Neural progenitor cell (in vitro differentiated cells): Measurements from ENCODE around the gene MAP2K5. TPM values are rescaled to one million over a fixed set of nuclear protein-coding genes. Genes with fewer than 3 reads are reported as not detected.

ENCODE experiments used
- DNase-seq: peaks from one replicate; pipeline ENCODE4 v3.0.0-alpha.2; 2016; ENCODE audit warnings: low spot score
- H2AFZ ChIP-seq: fragments of 200-600 bp; sonication (generic); replicated peaks from 2 replicates; pipeline ENCODE4 v1.6.1; 2016; ENCODE audit warnings: antibody characterized with exemption
- H3F3A ChIP-seq: fragments of 200-600 bp; sonication (generic); 2 replicates; pipeline ENCODE4 v1.6.1; 2016; ENCODE audit warnings: antibody characterized with exemption, low read depth
- H3K27ac ChIP-seq: fragments of 200-600 bp; sonication (generic); 2 replicates; pipeline ENCODE4 v1.5.1; 2016; ENCODE audit warnings: mild to moderate bottlenecking
- H3K27me3 ChIP-seq: fragments of 200-600 bp; sonication (generic); 2 replicates; pipeline ENCODE4 v1.6.1; 2016; ENCODE audit warnings: mild to moderate bottlenecking, moderate library complexity
- H3K36me3 ChIP-seq: fragments of 200-600 bp; sonication (generic); 2 replicates; pipeline ENCODE4 v1.5.1; 2016
- H3K4me1 ChIP-seq: fragments of 200-600 bp; sonication (generic); 2 replicates; pipeline ENCODE4 v1.6.1; 2016; ENCODE audit warnings: mixed run types
- H3K4me2 ChIP-seq: fragments of 200-600 bp; sonication (generic); 2 replicates; pipeline ENCODE4 v1.6.1; 2016
- H3K4me3 ChIP-seq: fragments of 200-600 bp; sonication (generic); 2 replicates; pipeline ENCODE4 v1.5.1; 2016
- H3K79me2 ChIP-seq: fragments of 200-600 bp; sonication (generic); 2 replicates; pipeline ENCODE4 v1.6.1; 2016; ENCODE audit warnings: low read depth
- H3K9ac ChIP-seq: fragments of 200-600 bp; sonication (generic); 2 replicates; pipeline ENCODE4 v1.6.1; 2016
- H3K9me3 ChIP-seq: fragments of 200-600 bp; sonication (generic); 2 replicates; pipeline ENCODE4 v1.5.1; 2016; ENCODE audit warnings: low read depth
- H4K20me1 ChIP-seq: fragments of 200-600 bp; sonication (generic); 2 replicates; pipeline ENCODE4 v1.6.1; 2016; ENCODE audit warnings: low read depth
- H3K27ac Mint-ChIP-seq: 3 replicates; pipeline ENCODE4 v1.8.0; 2021; ENCODE audit warnings: mixed read lengths
- H3K27me3 Mint-ChIP-seq: 2 replicates; pipeline ENCODE4 v1.8.0; 2022; ENCODE audit warnings: low read depth, mild to moderate bottlenecking, inconsistent platforms, moderate library complexity, mixed read lengths; ENCODE audit not compliant: insufficient read depth
- H3K36me3 Mint-ChIP-seq: 3 replicates; pipeline ENCODE4 v1.8.0; 2021; ENCODE audit warnings: mixed read lengths
- H3K4me1 Mint-ChIP-seq: 3 replicates; pipeline ENCODE4 v1.8.0; 2021; ENCODE audit warnings: mixed read lengths
- H3K4me3 Mint-ChIP-seq: 3 replicates; pipeline ENCODE4 v1.8.0; 2021; ENCODE audit warnings: mild to moderate bottlenecking, moderate library complexity, mixed read lengths
- H3K9me3 Mint-ChIP-seq: 3 replicates; pipeline ENCODE4 v1.8.0; 2020; ENCODE audit warnings: mixed read lengths
- EZH2 ChIP-seq: fragments of 200-600 bp; sonication (generic); IDR thresholded peaks from 2 replicates; pipeline ENCODE4 v1.6.1; 2017; ENCODE audit warnings: antibody characterized with exemption, mild to moderate bottlenecking, moderate library complexity
- EZH2phosphoT487 ChIP-seq: fragments of 200-600 bp; sonication (generic); IDR thresholded peaks from 2 replicates; pipeline ENCODE4 v1.6.1; 2017; ENCODE audit warnings: antibody characterized with exemption
- total RNA-seq: library from RNA; depleted of rRNA; stranded (reverse); fragments of >200 nt; gene quantifications from 2 replicates; pipeline ENCODE4 v1.2.3, GENCODE V29; 2015; ENCODE audit warnings: low replicate concordance
- TF ChIP-seq, protein P1 (sequence below): fragments of 200-600 bp; sonication (generic); IDR thresholded peaks from 2 replicates; pipeline ENCODE4 v1.5.1; 2017; ENCODE audit warnings: antibody characterized with exemption, mild to moderate bottlenecking

Gene MAP2K5
- total RNA-seq, 1 donor from 2014 or later = 17.2 TPM

DNA sequence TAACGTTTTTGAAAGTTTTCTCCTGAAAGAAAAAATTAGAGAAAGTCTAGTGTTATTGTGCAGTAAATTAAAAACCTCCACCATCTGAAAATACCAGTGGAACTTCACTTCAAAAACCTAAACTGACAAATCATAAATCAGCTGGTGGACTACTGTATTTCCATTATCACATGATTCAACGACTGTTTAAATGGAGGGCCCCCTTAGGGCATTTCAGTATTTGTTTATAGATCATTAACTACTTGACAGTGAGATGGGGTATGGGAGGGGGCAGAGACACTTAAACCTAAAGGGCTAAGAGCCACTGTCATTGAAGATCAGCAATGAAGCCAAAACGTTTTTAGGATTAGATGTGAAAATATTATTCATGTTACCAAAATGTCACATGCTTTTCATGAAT, 30.4 kb upstream of the MAP2K5 start:
- TF ChIP-seq EZH2phosphoT487 = no peak
- no peak for TF ChIP-seq EZH2
- TF ChIP-seq, protein P1, sequence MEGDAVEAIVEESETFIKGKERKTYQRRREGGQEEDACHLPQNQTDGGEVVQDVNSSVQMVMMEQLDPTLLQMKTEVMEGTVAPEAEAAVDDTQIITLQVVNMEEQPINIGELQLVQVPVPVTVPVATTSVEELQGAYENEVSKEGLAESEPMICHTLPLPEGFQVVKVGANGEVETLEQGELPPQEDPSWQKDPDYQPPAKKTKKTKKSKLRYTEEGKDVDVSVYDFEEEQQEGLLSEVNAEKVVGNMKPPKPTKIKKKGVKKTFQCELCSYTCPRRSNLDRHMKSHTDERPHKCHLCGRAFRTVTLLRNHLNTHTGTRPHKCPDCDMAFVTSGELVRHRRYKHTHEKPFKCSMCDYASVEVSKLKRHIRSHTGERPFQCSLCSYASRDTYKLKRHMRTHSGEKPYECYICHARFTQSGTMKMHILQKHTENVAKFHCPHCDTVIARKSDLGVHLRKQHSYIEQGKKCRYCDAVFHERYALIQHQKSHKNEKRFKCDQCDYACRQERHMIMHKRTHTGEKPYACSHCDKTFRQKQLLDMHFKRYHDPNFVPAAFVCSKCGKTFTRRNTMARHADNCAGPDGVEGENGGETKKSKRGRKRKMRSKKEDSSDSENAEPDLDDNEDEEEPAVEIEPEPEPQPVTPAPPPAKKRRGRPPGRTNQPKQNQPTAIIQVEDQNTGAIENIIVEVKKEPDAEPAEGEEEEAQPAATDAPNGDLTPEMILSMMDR = no peak
- H3K27me3 ChIP-seq = no peaks in the 10 kb centered on the region
- DNase-seq = no peak
- H3K27me3 Mint-ChIP-seq = peaks cover 4% of the 10 kb centered on the region
- no peak overlapping the region for H3K4me2 ChIP-seq
- no peaks in the 10 kb centered on the region for H3K79me2 ChIP-seq
- no peak overlapping the region for H3K4me3 ChIP-seq
- no peak overlapping the region for H3K27ac Mint-ChIP-seq
- H3K27ac ChIP-seq = no peak overlapping the region
- no peaks in the 10 kb centered on the region for H3K4me1 ChIP-seq
- no peaks in the 10 kb centered on the region for H3K36me3 ChIP-seq
- H3K4me3 Mint-ChIP-seq = no peak overlapping the region
- H2AFZ ChIP-seq = no peak overlapping the region
- no peaks in the 10 kb centered on the region for H4K20me1 ChIP-seq
- H3K4me1 Mint-ChIP-seq = no peaks in the 10 kb centered on the region
- H3K36me3 Mint-ChIP-seq = no peaks in the 10 kb centered on the region
- H3K9me3 Mint-ChIP-seq = no peaks in the 10 kb centered on the region
- no peaks in the 10 kb centered on the region for H3F3A ChIP-seq
- H3K9me3 ChIP-seq = no peaks in the 10 kb centered on the region
- H3K9ac ChIP-seq = no peak overlapping the region

DNA sequence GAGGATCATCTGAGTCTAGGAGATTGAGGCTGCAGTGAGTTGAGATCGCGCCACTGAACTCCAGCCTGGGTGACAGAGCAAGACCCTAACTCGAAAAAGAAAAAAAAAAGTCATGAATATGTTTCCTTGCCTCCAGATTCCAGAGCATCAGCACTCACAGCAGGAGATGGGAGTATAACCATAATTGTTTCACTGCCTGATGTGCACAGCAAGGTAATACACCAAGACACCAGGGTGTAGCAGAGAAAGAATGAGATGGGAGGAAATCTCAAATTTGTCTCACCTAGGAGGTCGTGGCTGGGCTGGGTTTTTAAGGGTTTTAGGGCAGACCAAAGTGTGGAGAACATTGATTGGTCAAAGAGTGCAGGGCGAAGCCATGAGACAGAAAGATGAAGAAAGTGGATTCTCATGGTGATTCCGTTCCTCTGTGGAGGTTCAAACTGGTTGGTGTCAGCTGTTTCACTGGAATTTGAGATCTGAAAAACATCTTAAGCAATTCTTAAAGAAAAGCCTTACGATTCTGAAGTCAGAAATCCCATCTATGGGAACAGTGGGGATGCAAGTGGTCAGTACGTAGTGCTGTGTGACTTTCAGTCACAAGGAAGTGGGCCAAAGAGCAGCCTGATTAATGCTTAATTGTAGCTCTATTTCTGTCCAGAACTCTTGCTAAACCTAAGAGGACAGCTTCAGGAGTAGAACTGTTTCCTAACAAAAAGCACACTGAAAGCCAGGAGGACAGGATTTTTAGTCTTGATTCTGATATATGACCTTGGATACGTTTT, 29.4 kb upstream of the MAP2K5 start:
- H3K27me3 Mint-ChIP-seq = peaks cover 4% of the 10 kb centered on the region
- Histone ChIP-seq H3K4me1 (no peaks in the 10 kb centered on the region), H3K36me3 (no peaks in the 10 kb centered on the region), H3F3A (no peaks in the 10 kb centered on the region), H4K20me1 (no peaks in the 10 kb centered on the region), H3K27me3 (no peaks in the 10 kb centered on the region), H3K9me3 (no peaks in the 10 kb centered on the region), H2AFZ (no peak overlapping the region), H3K9ac (no peak overlapping the region), H3K4me2 (no peak overlapping the region), H3K27ac (no peak overlapping the region), H3K79me2 (no peaks in the 10 kb centered on the region), H3K4me3 (no peak overlapping the region)
- H3K36me3 Mint-ChIP-seq = no peaks in the 10 kb centered on the region
- DNase-seq = no peak
- H3K4me3 Mint-ChIP-seq = no peak overlapping the region
- no peaks in the 10 kb centered on the region for H3K9me3 Mint-ChIP-seq
- H3K27ac Mint-ChIP-seq = no peak overlapping the region
- TF ChIP-seq EZH2 (no peak), EZH2phosphoT487 (no peak)
- TF ChIP-seq, protein P1 = no peak
- H3K4me1 Mint-ChIP-seq = no peaks in the 10 kb centered on the region

DNA sequence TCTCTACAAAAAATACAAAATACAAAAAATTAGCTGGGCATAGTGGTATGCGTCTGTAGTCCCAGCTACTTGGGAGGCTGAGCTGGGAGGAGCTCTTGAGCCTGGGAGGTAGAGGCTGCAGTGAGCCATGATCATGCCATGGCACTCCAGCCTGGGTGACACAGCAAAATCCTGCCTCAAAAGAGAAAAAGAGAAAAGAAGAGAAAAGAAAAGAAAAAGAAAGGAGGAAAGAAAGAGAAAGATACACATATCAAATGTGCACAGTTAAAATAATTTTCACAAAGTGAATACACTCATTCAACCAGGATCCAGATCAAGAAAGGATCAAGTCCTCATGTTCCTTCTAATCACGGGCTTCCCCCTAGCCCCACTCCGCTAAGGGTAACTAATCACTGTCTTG, 27.4 kb upstream of the MAP2K5 start:
- Mint-ChIP-seq H3K36me3 (peaks cover 3% of the 10 kb centered on the region), H3K9me3 (no peaks in the 10 kb centered on the region), H3K4me1 (no peaks in the 10 kb centered on the region)

More for the DNA sequence above, 27.4 kb upstream of the MAP2K5 start:
- Histone ChIP-seq H3K9ac (no peak overlapping the region), H3K79me2 (no peaks in the 10 kb centered on the region), H3K4me3 (no peak overlapping the region), H3K4me1 (no peaks in the 10 kb centered on the region), H3K36me3 (no peaks in the 10 kb centered on the region), H2AFZ (no peak overlapping the region), H3K27me3 (no peaks in the 10 kb centered on the region), H3K4me2 (no peak overlapping the region), H3K9me3 (no peaks in the 10 kb centered on the region), H4K20me1 (no peaks in the 10 kb centered on the region), H3F3A (no peaks in the 10 kb centered on the region), H3K27ac (no peak overlapping the region)
- TF ChIP-seq EZH2phosphoT487 = no peak
- TF ChIP-seq, protein P1 = no peak
- TF ChIP-seq EZH2 = no peak
- no peak overlapping the region for H3K4me3 Mint-ChIP-seq
- H3K27ac Mint-ChIP-seq = no peak overlapping the region
- DNase-seq = no peak
- peaks cover 4% of the 10 kb centered on the region for H3K27me3 Mint-ChIP-seq
